SK-N-SH treated with all-trans-retinoic acid at 6 μM for 48 hours (cell line): ENCODE measurements around the gene ZNF76.

Experiments used
- ATAC-seq: fragments of 200-7000 bp; cut with Tn5 transposase; 3 replicates; pipeline ENCODE4 v1.9.1; 2020; ENCODE audit warnings: mild to moderate bottlenecking, moderate library complexity
- ARNTL ChIP-seq: fragments of 450-650 bp; formaldehyde crosslinking; IDR thresholded peaks from 2 replicates; pipeline ENCODE4 v1.5.0; 2020; ENCODE audit warnings: low read depth, mild to moderate bottlenecking, moderate library complexity, borderline replicate concordance
- BACH2 ChIP-seq: fragments of 250-450 bp; sonication (Bioruptor Pico); IDR thresholded peaks from 2 replicates; pipeline ENCODE4 v1.9.0; 2021; ENCODE audit warnings: mild to moderate bottlenecking, borderline replicate concordance
- CSDC2 ChIP-seq: fragments of 250-450 bp; sonication (Bioruptor Pico); IDR thresholded peaks from 2 replicates; pipeline ENCODE4 v1.5.0; 2020; ENCODE audit warnings: mild to moderate bottlenecking, moderate library complexity
- ESRRG ChIP-seq: fragments of 250-450 bp; sonication (Bioruptor Pico); IDR thresholded peaks from 2 replicates; pipeline ENCODE4 v1.6.1; 2021; ENCODE audit warnings: mild to moderate bottlenecking
- GLIS3 ChIP-seq: fragments of 250-450 bp; sonication (Bioruptor Pico); IDR thresholded peaks from 2 replicates; pipeline ENCODE4 v1.5.0; 2020; ENCODE audit warnings: mild to moderate bottlenecking, moderate library complexity
- ISL1 ChIP-seq: fragments of 250-450 bp; sonication (Bioruptor Pico); IDR thresholded peaks from 2 replicates; pipeline ENCODE4 v2.1.2; 2022; ENCODE audit warnings: mild to moderate bottlenecking, moderate library complexity
- OSR1 ChIP-seq: fragments of 250-450 bp; sonication (Bioruptor Pico); IDR thresholded peaks from 2 replicates; pipeline ENCODE4 v1.8.0; 2022; ENCODE audit warnings: moderate library complexity, mild to moderate bottlenecking, inconsistent platforms
- PPARA ChIP-seq: fragments of 250-450 bp; sonication (Bioruptor Pico); IDR thresholded peaks from 2 replicates; pipeline ENCODE4 v1.5.0; 2020; ENCODE audit warnings: mild to moderate bottlenecking, borderline replicate concordance
- RARB ChIP-seq: fragments of 250-450 bp; sonication (Bioruptor Pico); IDR thresholded peaks from 2 replicates; pipeline ENCODE4 v1.8.0; 2021; ENCODE audit warnings: mild to moderate bottlenecking, moderate library complexity
- TCF4 ChIP-seq: fragments of 250-450 bp; sonication (Bioruptor Pico); IDR thresholded peaks from 2 replicates; pipeline ENCODE4 v1.8.0; 2021; ENCODE audit warnings: mild to moderate bottlenecking, moderate library complexity, borderline replicate concordance
- TOX ChIP-seq: fragments of 250-450 bp; sonication (Bioruptor Pico); IDR thresholded peaks from 2 replicates; pipeline ENCODE4 v1.8.0; 2021; ENCODE audit warnings: mild to moderate bottlenecking, moderate library complexity, borderline replicate concordance
- ZC3H10 ChIP-seq: fragments of 250-450 bp; sonication (Bioruptor Pico); IDR thresholded peaks from 2 replicates; pipeline ENCODE4 v1.5.1; 2021; ENCODE audit warnings: mild to moderate bottlenecking, moderate library complexity
- ZFP30 ChIP-seq: fragments of 450-650 bp; formaldehyde crosslinking; IDR thresholded peaks from 2 replicates; pipeline ENCODE4 v1.5.0; 2022; ENCODE audit warnings: mild to moderate bottlenecking, moderate library complexity
- ZNF70 ChIP-seq: fragments of 450-650 bp; formaldehyde crosslinking; IDR thresholded peaks from 2 replicates; pipeline ENCODE4 v1.5.0; 2020; ENCODE audit warnings: mild to moderate bottlenecking, moderate library complexity
- ZNF8 ChIP-seq: fragments of 450-650 bp; formaldehyde crosslinking; IDR thresholded peaks from 2 replicates; pipeline ENCODE4 v1.5.0; 2020; ENCODE audit warnings: mild to moderate bottlenecking, moderate library complexity
- TF ChIP-seq, protein P1 (sequence below): fragments of 250-450 bp; sonication (Bioruptor Pico); IDR thresholded peaks from 2 replicates; pipeline ENCODE4 v1.8.0; 2020; ENCODE audit warnings: mild to moderate bottlenecking, moderate library complexity, borderline replicate concordance
- TF ChIP-seq, protein P2 (sequence below): fragments of 250-450 bp; sonication (Bioruptor Pico); IDR thresholded peaks from 2 replicates; pipeline ENCODE4 v1.5.1; 2021; ENCODE audit warnings: mild to moderate bottlenecking, moderate library complexity
- TF ChIP-seq, protein P3 (sequence below): fragments of 250-450 bp; sonication (Bioruptor Pico); IDR thresholded peaks from 2 replicates; pipeline ENCODE4 v1.5.0; 2020; ENCODE audit warnings: mild to moderate bottlenecking, moderate library complexity
- TF ChIP-seq, protein P4 (sequence below): fragments of 250-450 bp; sonication (Bioruptor Pico); IDR thresholded peaks from 2 replicates; pipeline ENCODE4 v1.8.0; 2021; ENCODE audit warnings: low read depth, mild to moderate bottlenecking, moderate library complexity, borderline replicate concordance

ZNF76 gene

DNA sequence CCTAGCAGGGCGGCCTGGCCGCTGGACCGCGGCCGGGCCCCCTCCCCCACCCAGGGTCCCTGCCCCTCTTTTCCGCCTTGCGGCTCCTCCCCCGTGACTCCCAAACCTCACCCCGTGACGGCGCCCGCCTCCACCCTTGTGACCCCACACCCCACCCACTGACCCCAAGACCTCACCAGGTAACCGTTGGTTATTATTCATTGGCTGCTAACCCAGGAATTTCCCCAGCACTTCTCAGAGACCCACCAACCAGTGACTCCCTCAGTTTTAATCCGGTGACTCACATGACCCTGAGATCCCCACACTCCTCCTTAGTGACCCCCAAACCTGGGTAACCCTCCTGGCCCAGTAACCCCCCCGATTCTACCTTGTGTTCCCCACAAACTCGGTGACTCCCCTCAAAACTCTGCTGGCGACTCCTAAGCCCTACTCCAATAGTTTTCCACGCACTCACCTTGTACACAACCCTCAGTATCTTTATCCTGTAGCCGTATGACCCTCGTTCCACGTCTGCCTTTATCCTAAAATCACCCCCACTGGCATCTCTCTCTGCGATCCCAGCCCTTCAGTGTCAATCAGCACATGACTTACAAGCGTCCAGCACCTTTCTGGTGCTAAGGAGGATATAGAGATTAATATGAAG is 534 bp downstream of the ZNF76 start:
- peak; percentile 35 for ATAC-seq

DNA sequence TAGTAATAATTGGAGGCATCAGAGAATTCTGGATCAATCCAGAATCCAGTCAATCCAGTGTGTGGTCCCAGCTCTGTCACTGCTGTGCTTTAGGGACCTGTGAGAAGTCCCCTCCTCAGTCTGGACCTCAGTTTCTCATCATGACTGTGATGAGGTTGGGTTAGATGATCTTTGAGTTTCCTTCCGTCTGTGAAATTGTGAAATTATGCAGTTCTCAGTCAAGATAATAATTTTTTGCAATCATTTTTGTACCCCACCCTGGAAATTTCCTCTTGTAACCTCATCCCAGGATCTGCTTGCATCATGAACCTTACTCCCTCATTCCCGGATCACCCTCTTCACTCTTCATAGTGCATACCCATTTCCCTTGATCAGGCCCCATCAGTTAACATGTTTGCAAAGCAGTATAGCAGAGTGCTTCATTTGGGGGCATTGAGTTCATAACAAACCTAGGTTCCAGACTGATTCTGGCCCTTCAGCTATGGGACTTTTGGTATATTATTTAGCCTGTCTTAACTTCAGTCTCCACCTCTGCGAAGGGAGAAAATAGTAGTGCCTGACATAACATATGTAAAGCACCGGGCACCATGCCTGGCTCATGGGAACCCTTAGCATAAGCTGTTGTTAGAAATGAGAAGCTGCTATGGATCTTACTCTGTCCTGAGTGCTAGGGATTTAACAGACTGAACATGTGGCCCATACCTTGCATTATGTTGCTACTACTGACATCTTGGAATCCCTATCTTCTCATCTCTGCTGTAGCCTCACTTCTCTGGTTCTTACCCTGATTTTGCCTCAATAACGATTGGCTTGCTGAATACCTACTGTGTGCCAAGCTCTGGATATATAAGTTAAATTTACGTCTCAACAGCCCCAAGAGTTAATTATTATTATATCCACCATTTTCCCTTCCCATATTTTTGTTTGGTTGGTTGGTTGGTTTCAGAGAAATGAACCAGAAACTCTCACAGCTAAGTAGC is 1.3 kb downstream of the ZNF76 start:
- no peak for ATAC-seq
- TF ChIP-seq GLIS3 = no peak
- no peak for TF ChIP-seq ARNTL
- TF ChIP-seq ZNF70 (CRISPR knock-in tag) = no peak
- TF ChIP-seq OSR1 (CRISPR knock-in tag) = no peak
- TF ChIP-seq, protein P1, sequence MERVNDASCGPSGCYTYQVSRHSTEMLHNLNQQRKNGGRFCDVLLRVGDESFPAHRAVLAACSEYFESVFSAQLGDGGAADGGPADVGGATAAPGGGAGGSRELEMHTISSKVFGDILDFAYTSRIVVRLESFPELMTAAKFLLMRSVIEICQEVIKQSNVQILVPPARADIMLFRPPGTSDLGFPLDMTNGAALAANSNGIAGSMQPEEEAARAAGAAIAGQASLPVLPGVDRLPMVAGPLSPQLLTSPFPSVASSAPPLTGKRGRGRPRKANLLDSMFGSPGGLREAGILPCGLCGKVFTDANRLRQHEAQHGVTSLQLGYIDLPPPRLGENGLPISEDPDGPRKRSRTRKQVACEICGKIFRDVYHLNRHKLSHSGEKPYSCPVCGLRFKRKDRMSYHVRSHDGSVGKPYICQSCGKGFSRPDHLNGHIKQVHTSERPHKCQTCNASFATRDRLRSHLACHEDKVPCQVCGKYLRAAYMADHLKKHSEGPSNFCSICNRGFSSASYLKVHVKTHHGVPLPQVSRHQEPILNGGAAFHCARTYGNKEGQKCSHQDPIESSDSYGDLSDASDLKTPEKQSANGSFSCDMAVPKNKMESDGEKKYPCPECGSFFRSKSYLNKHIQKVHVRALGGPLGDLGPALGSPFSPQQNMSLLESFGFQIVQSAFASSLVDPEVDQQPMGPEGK = no peak
- TF ChIP-seq CSDC2 = no peak
- no peak for TF ChIP-seq ZC3H10
- TF ChIP-seq BACH2 (CRISPR knock-in tag) = no peak
- no peak for TF ChIP-seq ESRRG (CRISPR knock-in tag)
- TF ChIP-seq, protein P2, sequence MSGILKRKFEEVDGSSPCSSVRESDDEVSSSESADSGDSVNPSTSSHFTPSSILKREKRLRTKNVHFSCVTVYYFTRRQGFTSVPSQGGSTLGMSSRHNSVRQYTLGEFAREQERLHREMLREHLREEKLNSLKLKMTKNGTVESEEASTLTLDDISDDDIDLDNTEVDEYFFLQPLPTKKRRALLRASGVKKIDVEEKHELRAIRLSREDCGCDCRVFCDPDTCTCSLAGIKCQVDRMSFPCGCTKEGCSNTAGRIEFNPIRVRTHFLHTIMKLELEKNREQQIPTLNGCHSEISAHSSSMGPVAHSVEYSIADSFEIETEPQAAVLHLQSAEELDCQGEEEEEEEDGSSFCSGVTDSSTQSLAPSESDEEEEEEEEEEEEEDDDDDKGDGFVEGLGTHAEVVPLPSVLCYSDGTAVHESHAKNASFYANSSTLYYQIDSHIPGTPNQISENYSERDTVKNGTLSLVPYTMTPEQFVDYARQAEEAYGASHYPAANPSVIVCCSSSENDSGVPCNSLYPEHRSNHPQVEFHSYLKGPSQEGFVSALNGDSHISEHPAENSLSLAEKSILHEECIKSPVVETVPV (CRISPR knock-in tag) = no peak

More for the DNA sequence above, 534 bp downstream of the ZNF76 start:
- TF ChIP-seq ESRRG (CRISPR knock-in tag) (no peak), BACH2 (CRISPR knock-in tag) (no peak), PPARA (CRISPR knock-in tag) (no peak), ZNF8 (CRISPR knock-in tag) (no peak), ISL1 (CRISPR knock-in tag) (no peak), ARNTL (no peak), TOX (no peak), TCF4 (CRISPR knock-in tag) (no peak), ZNF70 (CRISPR knock-in tag) (no peak), ZC3H10 (no peak)
- TF ChIP-seq, protein P3, sequence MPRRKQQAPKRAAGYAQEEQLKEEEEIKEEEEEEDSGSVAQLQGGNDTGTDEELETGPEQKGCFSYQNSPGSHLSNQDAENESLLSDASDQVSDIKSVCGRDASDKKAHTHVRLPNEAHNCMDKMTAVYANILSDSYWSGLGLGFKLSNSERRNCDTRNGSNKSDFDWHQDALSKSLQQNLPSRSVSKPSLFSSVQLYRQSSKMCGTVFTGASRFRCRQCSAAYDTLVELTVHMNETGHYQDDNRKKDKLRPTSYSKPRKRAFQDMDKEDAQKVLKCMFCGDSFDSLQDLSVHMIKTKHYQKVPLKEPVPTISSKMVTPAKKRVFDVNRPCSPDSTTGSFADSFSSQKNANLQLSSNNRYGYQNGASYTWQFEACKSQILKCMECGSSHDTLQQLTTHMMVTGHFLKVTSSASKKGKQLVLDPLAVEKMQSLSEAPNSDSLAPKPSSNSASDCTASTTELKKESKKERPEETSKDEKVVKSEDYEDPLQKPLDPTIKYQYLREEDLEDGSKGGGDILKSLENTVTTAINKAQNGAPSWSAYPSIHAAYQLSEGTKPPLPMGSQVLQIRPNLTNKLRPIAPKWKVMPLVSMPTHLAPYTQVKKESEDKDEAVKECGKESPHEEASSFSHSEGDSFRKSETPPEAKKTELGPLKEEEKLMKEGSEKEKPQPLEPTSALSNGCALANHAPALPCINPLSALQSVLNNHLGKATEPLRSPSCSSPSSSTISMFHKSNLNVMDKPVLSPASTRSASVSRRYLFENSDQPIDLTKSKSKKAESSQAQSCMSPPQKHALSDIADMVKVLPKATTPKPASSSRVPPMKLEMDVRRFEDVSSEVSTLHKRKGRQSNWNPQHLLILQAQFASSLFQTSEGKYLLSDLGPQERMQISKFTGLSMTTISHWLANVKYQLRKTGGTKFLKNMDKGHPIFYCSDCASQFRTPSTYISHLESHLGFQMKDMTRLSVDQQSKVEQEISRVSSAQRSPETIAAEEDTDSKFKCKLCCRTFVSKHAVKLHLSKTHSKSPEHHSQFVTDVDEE (CRISPR knock-in tag) = no peak
- TF ChIP-seq, protein P2 (CRISPR knock-in tag) = no peak

DNA sequence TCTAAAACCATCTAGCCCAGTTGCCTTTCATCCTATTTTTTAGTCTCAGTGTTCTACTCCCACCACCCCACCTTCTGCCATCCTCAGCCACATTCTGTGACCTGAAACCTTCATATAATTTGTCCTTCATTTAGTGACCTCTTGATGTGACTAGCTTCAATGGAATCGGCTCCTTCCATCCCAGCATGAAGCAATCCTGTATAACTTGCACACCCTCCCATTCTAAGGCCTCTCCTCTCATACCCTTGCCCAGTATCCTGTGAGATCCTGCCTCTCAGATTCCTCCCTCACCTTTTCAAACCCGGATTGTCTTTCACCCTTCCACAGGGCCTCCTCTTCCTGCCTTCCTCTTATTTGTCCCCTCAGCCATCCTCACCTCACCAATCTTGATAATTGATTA is 3.1 kb downstream of the ZNF76 start:
- TF ChIP-seq ZNF70 (CRISPR knock-in tag) (no peak), GLIS3 (no peak), CSDC2 (no peak), PPARA (CRISPR knock-in tag) (no peak), ESRRG (CRISPR knock-in tag) (no peak), BACH2 (CRISPR knock-in tag) (no peak), RARB (CRISPR knock-in tag) (no peak)
- ATAC-seq = no peak

DNA sequence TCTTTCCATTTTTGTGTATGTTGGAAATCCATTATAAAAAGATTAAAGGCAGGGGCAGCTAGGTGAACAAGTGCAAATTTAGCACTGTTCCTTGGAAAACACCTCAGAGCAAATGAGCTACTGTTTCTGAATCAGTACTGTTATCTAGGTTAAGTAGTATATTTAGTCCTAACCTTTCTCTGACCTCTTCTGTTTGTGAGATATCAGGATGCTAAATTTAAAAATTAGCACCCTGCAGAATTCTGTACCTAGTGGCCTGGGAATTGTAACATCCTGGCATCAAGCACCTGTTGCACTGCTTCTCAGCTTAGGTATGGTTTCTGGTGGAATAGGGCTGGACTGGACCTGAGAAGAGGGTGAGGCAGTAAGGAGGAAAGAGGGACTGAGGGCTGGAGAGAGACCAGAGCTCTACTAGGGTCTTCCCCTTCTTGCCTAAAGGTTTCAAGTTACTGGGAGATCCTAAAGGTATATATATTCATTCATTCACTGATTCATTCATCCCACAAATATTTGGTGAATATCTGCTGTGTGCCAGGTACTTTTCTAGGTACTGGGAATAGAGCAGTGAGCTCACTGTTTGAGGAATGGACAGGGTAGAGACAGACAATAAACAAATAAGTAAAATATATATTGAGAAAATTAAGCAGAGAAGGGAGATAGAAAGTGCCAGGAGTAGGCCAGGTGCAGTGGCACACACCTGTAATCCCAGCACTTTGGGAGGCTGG is 5.2 kb downstream of the ZNF76 start:
- ATAC-seq = no peak
- TF ChIP-seq, protein P4, sequence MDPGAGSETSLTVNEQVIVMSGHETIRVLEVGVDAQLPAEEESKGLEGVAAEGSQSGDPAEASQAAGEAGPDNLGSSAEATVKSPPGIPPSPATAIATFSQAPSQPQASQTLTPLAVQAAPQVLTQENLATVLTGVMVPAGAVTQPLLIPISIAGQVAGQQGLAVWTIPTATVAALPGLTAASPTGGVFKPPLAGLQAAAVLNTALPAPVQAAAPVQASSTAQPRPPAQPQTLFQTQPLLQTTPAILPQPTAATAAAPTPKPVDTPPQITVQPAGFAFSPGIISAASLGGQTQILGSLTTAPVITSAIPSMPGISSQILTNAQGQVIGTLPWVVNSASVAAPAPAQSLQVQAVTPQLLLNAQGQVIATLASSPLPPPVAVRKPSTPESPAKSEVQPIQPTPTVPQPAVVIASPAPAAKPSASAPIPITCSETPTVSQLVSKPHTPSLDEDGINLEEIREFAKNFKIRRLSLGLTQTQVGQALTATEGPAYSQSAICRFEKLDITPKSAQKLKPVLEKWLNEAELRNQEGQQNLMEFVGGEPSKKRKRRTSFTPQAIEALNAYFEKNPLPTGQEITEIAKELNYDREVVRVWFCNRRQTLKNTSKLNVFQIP (CRISPR knock-in tag) = no peak
- no peak for TF ChIP-seq ARNTL
- TF ChIP-seq, protein P2 (CRISPR knock-in tag) = no peak
- TF ChIP-seq RARB (CRISPR knock-in tag) = no peak
- TF ChIP-seq ZNF8 (CRISPR knock-in tag) = no peak
- no peak for TF ChIP-seq ZFP30 (CRISPR knock-in tag)
- TF ChIP-seq, protein P1 = no peak
